Lung (tissue), 12 donors: ENCODE measurements around the gene THBD. TPM values are rescaled to one million over a fixed set of nuclear protein-coding genes. Genes with fewer than 3 reads are reported as not detected.

ENCODE experiments used
- ATAC-seq: fragments of 200-7000 bp; cut with Tn5 transposase; one replicate; pipeline ENCODE4 v1.9.1; 2020; ENCODE audit warnings: moderate number of reproducible peaks; ENCODE audit not compliant: insufficient read depth, low FRiP score
- DNase-seq, 3 donors: peaks; one replicate each; pipeline ENCODE4 v3.0.0-alpha.2; 2013 to 2017
- H3K27ac ChIP-seq, 2 donors: one replicate each; pipeline ENCODE4 v1.5.1; 2013; ENCODE audit warnings: mild to moderate bottlenecking in 2 of 2, moderate library complexity in 2 of 2, control low read depth in 1 of 2, inconsistent platforms in 1 of 2, low read depth in 1 of 2, low read length in 1 of 2
- H3K27me3 ChIP-seq, 3 donors: one replicate each; pipeline ENCODE4 v1.5.1; 2013; ENCODE audit warnings: low read length in 2 of 3; ENCODE audit not compliant: control insufficient read depth in 3 of 3, insufficient read depth in 3 of 3
- H3K36me3 ChIP-seq, 4 donors: one replicate each; pipeline ENCODE4 v1.5.1; 2013; ENCODE audit warnings: low read length in 4 of 4, mild to moderate bottlenecking in 1 of 4, moderate library complexity in 1 of 4; ENCODE audit not compliant: control insufficient read depth in 4 of 4, insufficient read depth in 4 of 4
- H3K4me1 ChIP-seq, 5 donors: one replicate each; pipeline ENCODE4 v1.5.1; 2013; ENCODE audit warnings: low read length in 5 of 5, mild to moderate bottlenecking in 2 of 5, moderate library complexity in 1 of 5; ENCODE audit not compliant: control insufficient read depth in 5 of 5, insufficient read depth in 5 of 5
- H3K4me3 ChIP-seq: one replicate; pipeline ENCODE4 v1.5.1; 2013; ENCODE audit warnings: mild to moderate bottlenecking, control low read depth, moderate library complexity
- H3K9ac ChIP-seq, 2 donors: one replicate each; pipeline ENCODE4 v1.5.1; 2013; ENCODE audit warnings: low read length in 2 of 2, control low read depth in 1 of 2; ENCODE audit not compliant: insufficient read depth in 1 of 2
- H3K9me3 ChIP-seq, 4 donors: one replicate each; pipeline ENCODE4 v1.5.1; 2013; ENCODE audit warnings: low read length in 3 of 4, mild to moderate bottlenecking in 1 of 4, moderate library complexity in 1 of 4; ENCODE audit not compliant: control insufficient read depth in 4 of 4, insufficient read depth in 3 of 4
- CTCF ChIP-seq: IDR thresholded peaks from 2 replicates; pipeline ENCODE4 v1.5.1; 2012; ENCODE audit warnings: mild to moderate bottlenecking; ENCODE audit errors: control extremely low read depth, extremely low read depth
- WGBS, 2 donors: extraction: QIAGEN DNeasy Blood & Tissue Kit; methylation state at CpG; one replicate each; pipeline ENCODE4 v1.1.7; 2013; 5-methylcytosine and 5-hydroxymethylcytosine counted together
- polyA plus RNA-seq, 2 donors: library from polyadenylated mRNA; stranded (reverse); fragments of 200-250 nt; gene quantifications; one replicate each; pipeline ENCODE4 v1.2.1, GENCODE V29; 2013
- total RNA-seq, 2 donors: library from RNA; depleted of rRNA in 1 of 2; stranded (reverse); fragments of >200 nt in 1 of 2; gene quantifications; one replicate each; pipeline ENCODE4 v1.2.1, GENCODE V29; 2014 to 2021
- donor health status: control.
- donor health status: control.
- donor health status: Bipolar disorder and iron deficiency.
- donor health status: healthy.
- donor health status: DM: yes; HTN: yes; CAD: no.

The THBD gene
- total and polyA plus RNA-seq, 4 donors = 23.6 to 101 (median 61.4) TPM

GRCh38 chr20:23086056-23086566 lies 36.6 kb upstream of the THBD start, which contains the start of gene CD93:
TSS of gene CD93 (minus strand) at chr20:23086324. CDS start at chr20:23086192, 132 bp downstream.
- H3K9me3 ChIP-seq = no peaks in the 10 kb centered on the region
- no peak within 1 kb of the TSS for H3K9ac ChIP-seq
- H3K4me1 ChIP-seq = peaks cover 0 to 37% (median 2%) of the 10 kb centered on the region in 5 donors
- TF ChIP-seq CTCF = no peak
- no peaks in the 10 kb centered on the region for H3K27me3 ChIP-seq
- H3K36me3 ChIP-seq = no peaks in the 10 kb centered on the region
- WGBS, 2 donors = 27 to 42% methylated on average over 28 of the region's 28 CpGs
- no peak for ATAC-seq
- peak within 1 kb of the TSS; percentile 53 for H3K4me3 ChIP-seq
- peak within 1 kb of the TSS; percentile 92 to 95 for H3K27ac ChIP-seq
- peak; percentile 27 to 79 (median 63) for DNase-seq

DNA sequence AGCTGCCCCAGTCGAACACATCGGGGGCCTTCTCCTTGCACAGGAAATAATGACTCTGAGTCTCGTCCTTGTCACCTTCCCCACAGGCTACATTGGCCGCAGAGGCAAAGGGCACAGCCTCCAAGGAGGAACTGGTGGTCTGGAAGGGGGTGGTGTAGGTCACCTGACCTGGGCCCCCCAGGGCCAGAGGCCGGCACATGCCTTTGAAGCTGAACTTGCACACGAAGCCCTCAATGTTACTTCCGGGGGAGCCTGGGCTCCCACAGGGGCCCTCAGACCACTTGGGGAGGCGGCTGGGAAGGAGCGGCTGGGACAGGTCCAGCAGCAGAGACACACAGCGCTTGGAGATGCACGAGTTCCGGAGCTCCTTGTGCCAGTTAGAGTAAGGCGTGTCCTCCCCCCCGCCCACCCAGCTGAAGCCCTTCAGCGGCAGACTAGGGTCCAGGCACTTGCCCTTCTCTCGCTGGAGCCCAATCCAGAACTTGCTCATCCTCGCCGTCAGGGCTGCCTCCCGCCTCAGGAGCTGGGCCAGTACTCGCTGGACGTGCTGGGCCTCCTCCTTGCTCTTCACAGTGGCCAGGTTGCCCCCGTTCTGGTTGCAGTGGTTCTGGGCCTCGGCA lies 36.1 kb upstream of the THBD start:
- 40 to 57% methylated on average over 23 of the region's 23 CpGs for WGBS, 2 donors

GRCh38 chr20:23084845-23085365 lies 35.4 kb upstream of the THBD start:
- Histone ChIP-seq H3K4me3 (peak overlapping the region; percentile 53), H3K9me3 (no peaks in the 10 kb centered on the region), H3K27ac (peak overlapping the region; percentile 92 to 95), H3K9ac (no peak overlapping the region), H3K4me1 (peaks cover 0 to 37% (median 5%) of the 10 kb centered on the region in 5 donors), H3K27me3 (no peaks in the 10 kb centered on the region), H3K36me3 (no peaks in the 10 kb centered on the region)
- WGBS, 2 donors = 64 to 75% methylated on average over 22 to 24 of the region's 24 CpGs
- peak; percentile 57 to 70 (median 59) for DNase-seq
- ATAC-seq = no peak
- no peak for TF ChIP-seq CTCF

More for the DNA sequence above, 36.1 kb upstream of the THBD start:
- Histone ChIP-seq H3K27me3 (no peaks in the 10 kb centered on the region), H3K4me1 (peaks cover 0 to 37% (median 3%) of the 10 kb centered on the region in 5 donors), H3K27ac (peak overlapping the region; percentile 92 to 95), H3K4me3 (peak overlapping the region; percentile 53), H3K36me3 (no peaks in the 10 kb centered on the region), H3K9ac (no peak overlapping the region), H3K9me3 (no peaks in the 10 kb centered on the region)
- DNase-seq (no peak), ATAC-seq (no peak)
- TF ChIP-seq CTCF = no peak
